Testis (tissue), 2 donors: ENCODE results near the gene ABCG5.

Experiments
- CTCF ChIP-seq, 3 experiments: fragments of 450-650 bp in 2 of 3; fragments of 200-600 bp in 1 of 3; sonication (generic) in 1 of 3; IDR thresholded peaks; one replicate each; pipeline ENCODE4 v1.5.1; 2016 to 2019; ENCODE audit warnings: antibody characterized with exemption in 3 of 3, mild to moderate bottlenecking in 2 of 3, moderate library complexity in 1 of 3
- POLR2A ChIP-seq: fragments of 450-650 bp; IDR thresholded peaks from one replicate; pipeline ENCODE4 v1.6.1; 2017; ENCODE audit warnings: antibody characterized with exemption, mild to moderate bottlenecking, moderate library complexity

GRCh38 chr2:43825841-43826240, 12.8 kb downstream of the ABCG5 start:
- no peak for TF ChIP-seq CTCF (IDR thresholded peaks at IDR 0.05)
- no peak for TF ChIP-seq POLR2A
